Measurements from ENCODE around the gene CARD6.
"Not testable (repeated sequence)": the region's sequence is repeated elsewhere in the genome, so short reads cannot be mapped to it uniquely, and the experiment has no call there.

The CARD6 gene

DNA sequence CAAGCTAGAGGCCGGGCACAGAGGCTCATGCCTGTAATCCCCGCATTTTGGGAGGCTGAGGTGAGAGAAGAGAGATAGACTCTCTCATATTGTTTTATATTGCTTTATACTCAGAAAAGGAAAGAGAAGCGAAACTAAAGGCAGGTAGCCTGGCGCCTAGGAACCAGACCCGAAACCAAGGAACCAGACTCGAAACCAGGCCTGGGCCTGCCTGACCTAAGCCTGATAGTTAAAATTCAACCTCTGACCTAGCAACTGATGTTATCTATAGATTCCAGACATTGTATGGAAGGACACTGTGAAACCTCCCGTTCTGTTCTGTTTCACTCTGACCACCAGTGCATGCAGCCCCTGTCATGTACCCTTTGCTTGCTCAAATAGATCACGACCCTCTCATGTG lies 31.1 kb downstream of the CARD6 start:
- 91 to 95% methylated on average over 7 to 8 of the region's 8 CpGs for WGBS, 2 experiments
- not testable (repeated sequence) for H3K9me3 ChIP-seq (ENCODE audit: control insufficient read depth, low read length); H3K27ac ChIP-seq (ENCODE audit: insufficient read depth, low read depth, low read length, poor library complexity, severe bottlenecking); H3K4me3 ChIP-seq (ENCODE audit: insufficient read depth, low read depth, low read length); H3K4me1 ChIP-seq (ENCODE audit: control insufficient read depth, insufficient read depth, low read length); H3K27me3 ChIP-seq (ENCODE audit: control insufficient read depth, insufficient read depth, low read length, poor library complexity, severe bottlenecking); H3K36me3 ChIP-seq (ENCODE audit: control insufficient read depth, insufficient read depth, low read length)

DNA sequence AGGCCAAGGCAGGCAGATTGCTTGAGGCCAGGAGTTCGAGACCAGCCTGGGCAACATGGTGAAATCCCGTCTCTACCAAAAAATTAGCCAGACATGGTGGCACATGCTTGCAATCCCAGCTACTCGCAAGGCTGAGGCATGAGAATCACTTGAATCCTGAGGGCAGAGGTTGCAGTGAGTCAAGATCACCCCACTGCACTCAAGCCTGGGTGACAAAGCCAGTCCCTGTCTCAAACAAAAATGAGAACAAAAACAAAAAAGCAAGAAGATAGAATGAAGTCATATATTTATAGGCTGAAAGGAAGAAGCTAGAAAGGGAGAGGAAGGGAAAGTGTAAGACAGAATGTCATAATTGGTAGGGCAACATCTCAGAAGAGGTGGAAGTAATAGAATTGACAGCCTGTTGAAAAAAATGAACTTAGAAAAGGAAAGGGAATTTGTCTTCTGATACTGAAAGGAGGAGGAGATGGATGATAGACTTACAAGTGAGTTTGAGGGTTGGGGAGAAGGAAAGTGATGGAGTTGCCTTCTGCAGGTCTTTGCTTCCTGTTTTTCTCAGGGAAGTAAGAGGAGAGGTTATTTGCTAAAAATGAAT lies 32.2 kb downstream of the CARD6 start:
- Histone ChIP-seq H3K9me3 (ENCODE audit: control insufficient read depth, low read length) (no peaks in the 10 kb centered on the region), H3K4me1 (ENCODE audit: control insufficient read depth, insufficient read depth, low read length) (no peaks in the 10 kb centered on the region), H3K36me3 (ENCODE audit: control insufficient read depth, insufficient read depth, low read length) (no peaks in the 10 kb centered on the region), H3K4me3 (ENCODE audit: insufficient read depth, low read depth, low read length) (no peak overlapping the region), H3K27ac (ENCODE audit: insufficient read depth, low read depth, low read length, poor library complexity, severe bottlenecking) (no peak overlapping the region), H3K27me3 (ENCODE audit: control insufficient read depth, insufficient read depth, low read length, poor library complexity, severe bottlenecking) (no peaks in the 10 kb centered on the region)
- WGBS, 2 experiments, result 91 to 92% methylated on average over 3 of the region's 3 CpGs

DNA sequence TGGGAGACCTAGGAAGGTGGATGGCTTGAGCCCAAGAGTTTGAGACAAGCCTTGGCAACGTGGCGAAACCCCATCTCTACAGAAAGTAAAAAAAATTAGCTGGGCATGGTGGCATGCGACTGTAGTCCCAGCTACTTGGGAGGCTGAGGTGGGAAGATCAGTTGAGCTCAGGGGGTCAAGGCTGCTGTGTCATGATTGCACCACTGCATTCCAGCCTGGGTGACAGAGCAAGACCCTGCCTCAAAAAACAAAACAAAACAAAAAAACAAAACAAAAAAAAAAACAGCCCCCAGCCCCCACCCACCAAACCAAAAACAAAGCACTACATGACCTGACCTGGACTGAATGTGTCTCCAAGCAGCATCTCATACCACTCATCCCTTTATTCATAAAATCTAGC lies 34.8 kb downstream of the CARD6 start:
- H3K4me3 ChIP-seq (ENCODE audit: insufficient read depth, low read depth, low read length), result no peak overlapping the region
- no peaks in the 10 kb centered on the region for H3K9me3 ChIP-seq (ENCODE audit: control insufficient read depth, low read length)
- no peaks in the 10 kb centered on the region for H3K4me1 ChIP-seq (ENCODE audit: control insufficient read depth, insufficient read depth, low read length)
- H3K27me3 ChIP-seq (ENCODE audit: control insufficient read depth, insufficient read depth, low read length, poor library complexity, severe bottlenecking), result no peaks in the 10 kb centered on the region
- H3K36me3 ChIP-seq (ENCODE audit: control insufficient read depth, insufficient read depth, low read length), result no peaks in the 10 kb centered on the region
- 87 to 94% methylated on average over 3 of the region's 3 CpGs for WGBS, 2 experiments
- H3K27ac ChIP-seq (ENCODE audit: insufficient read depth, low read depth, low read length, poor library complexity, severe bottlenecking), result no peak overlapping the region

GRCh38 chr5:40877371-40877988 lies 36.3 kb downstream of the CARD6 start:
- Histone ChIP-seq H3K4me3 (ENCODE audit: insufficient read depth, low read depth, low read length) (no peak overlapping the region), H3K9me3 (ENCODE audit: control insufficient read depth, low read length) (no peaks in the 10 kb centered on the region), H3K27me3 (ENCODE audit: control insufficient read depth, insufficient read depth, low read length, poor library complexity, severe bottlenecking) (no peaks in the 10 kb centered on the region), H3K27ac (ENCODE audit: insufficient read depth, low read depth, low read length, poor library complexity, severe bottlenecking) (no peak overlapping the region), H3K36me3 (ENCODE audit: control insufficient read depth, insufficient read depth, low read length) (no peaks in the 10 kb centered on the region), H3K4me1 (ENCODE audit: control insufficient read depth, insufficient read depth, low read length) (no peaks in the 10 kb centered on the region)
- WGBS, 2 experiments, result 92 to 94% methylated on average over 6 of the region's 6 CpGs

- H3K27ac ChIP-seq (ENCODE audit: insufficient read depth, low read depth, low read length, poor library complexity, severe bottlenecking), result no peak overlapping the region
- WGBS, 2 experiments, result 62 to 77% methylated on average over 4 to 8 of the region's 10 CpGs
- H3K36me3 ChIP-seq (ENCODE audit: control insufficient read depth, insufficient read depth, low read length), result no peaks in the 10 kb centered on the region
- H3K4me3 ChIP-seq (ENCODE audit: insufficient read depth, low read depth, low read length), result no peak overlapping the region
- no peaks in the 10 kb centered on the region for H3K9me3 ChIP-seq (ENCODE audit: control insufficient read depth, low read length)
- H3K4me1 ChIP-seq (ENCODE audit: control insufficient read depth, insufficient read depth, low read length), result no peaks in the 10 kb centered on the region
- H3K27me3 ChIP-seq (ENCODE audit: control insufficient read depth, insufficient read depth, low read length, poor library complexity, severe bottlenecking), result no peaks in the 10 kb centered on the region
Measured at GRCh38 chr5:40879163-40879942, 38.2 kb downstream of the CARD6 start.

DNA sequence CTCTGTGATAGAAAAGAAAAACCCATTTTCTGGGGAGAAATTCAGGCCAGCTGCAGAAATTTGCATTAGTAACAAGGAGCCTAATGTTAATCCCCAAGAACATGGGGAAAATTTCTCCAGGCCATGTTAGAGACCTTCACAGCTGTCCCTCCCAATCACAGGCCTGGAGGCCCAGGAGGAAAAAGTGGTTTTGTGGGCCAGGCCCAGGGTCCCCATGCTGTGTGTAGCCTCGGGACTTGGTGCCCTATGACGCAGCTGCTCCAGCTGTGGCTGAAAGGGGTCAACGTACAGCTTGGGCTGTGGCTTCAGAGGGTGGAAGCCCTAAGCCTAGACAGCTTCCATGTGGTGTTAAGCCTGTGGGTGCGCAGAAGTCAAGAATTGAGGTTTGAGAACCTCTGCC lies 41.1 kb downstream of the CARD6 start:
- Histone ChIP-seq H3K27me3 (ENCODE audit: control insufficient read depth, insufficient read depth, low read length, poor library complexity, severe bottlenecking) (no peaks in the 10 kb centered on the region), H3K4me1 (ENCODE audit: control insufficient read depth, insufficient read depth, low read length) (no peaks in the 10 kb centered on the region), H3K4me3 (ENCODE audit: insufficient read depth, low read depth, low read length) (no peak overlapping the region), H3K9me3 (ENCODE audit: control insufficient read depth, low read length) (no peaks in the 10 kb centered on the region), H3K27ac (ENCODE audit: insufficient read depth, low read depth, low read length, poor library complexity, severe bottlenecking) (no peak overlapping the region), H3K36me3 (ENCODE audit: control insufficient read depth, insufficient read depth, low read length) (no peaks in the 10 kb centered on the region)
- WGBS, 2 experiments, result 91 to 95% methylated on average over 4 of the region's 4 CpGs

GRCh38 chr5:40883051-40883450 lies 41.9 kb downstream of the CARD6 start:
- H3K4me1 ChIP-seq (ENCODE audit: control insufficient read depth, insufficient read depth, low read length); H3K27me3 ChIP-seq (ENCODE audit: control insufficient read depth, insufficient read depth, low read length, poor library complexity, severe bottlenecking); H3K9me3 ChIP-seq (ENCODE audit: control insufficient read depth, low read length); H3K36me3 ChIP-seq (ENCODE audit: control insufficient read depth, insufficient read depth, low read length); H3K27ac ChIP-seq (ENCODE audit: insufficient read depth, low read depth, low read length, poor library complexity, severe bottlenecking); H3K4me3 ChIP-seq (ENCODE audit: insufficient read depth, low read depth, low read length): not testable (repeated sequence)
- WGBS, 2 experiments, result 70 to 81% methylated on average over 1 of the region's 1 CpG

DNA sequence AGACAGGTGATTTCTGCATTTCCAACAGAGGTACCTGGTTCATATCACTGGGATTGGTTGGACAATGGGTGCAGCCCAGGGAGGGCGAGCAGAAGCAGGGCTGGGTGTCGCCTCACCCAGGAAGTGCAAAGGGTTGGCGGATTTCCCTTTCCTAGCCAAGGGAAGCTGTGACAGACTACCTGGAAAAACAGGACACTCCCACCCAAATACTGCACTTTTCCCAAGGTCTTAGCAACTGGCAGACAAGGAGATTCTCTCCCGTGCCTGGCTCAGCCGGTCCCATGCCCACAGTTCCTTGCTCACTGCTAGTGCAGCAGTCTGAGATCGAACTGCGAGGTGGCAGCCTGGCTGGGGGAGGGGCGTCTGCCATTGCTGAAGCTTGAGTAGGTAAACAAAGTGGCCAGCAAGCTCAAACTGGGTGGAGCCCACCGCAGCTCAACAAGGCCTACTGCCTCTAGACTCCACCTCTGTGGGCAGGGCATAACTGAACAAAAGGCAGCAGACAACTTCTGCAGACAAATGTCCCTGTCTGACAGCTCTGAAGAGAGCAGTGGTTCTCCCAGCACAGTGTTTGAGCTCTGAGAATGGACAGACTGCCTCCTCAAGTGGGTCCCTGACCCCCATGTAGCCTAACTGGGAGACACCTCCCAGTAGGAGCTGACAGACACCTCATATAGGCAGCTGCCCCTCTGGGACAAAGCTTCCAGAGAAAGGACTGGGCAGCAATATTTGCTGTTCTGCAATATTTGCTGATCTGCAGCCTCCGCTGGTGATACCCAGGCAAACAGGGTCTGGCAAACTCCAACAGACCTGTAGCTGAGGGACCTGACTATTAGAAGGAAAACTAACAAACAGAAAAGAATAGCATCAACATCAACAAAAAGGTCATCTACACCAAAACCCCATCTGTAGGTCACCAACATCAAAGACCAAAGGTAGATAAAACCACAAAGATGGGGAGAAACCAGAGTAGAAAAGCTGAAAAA lies 54.6 kb downstream of the CARD6 start:
- not testable (repeated sequence) for H3K27ac ChIP-seq (ENCODE audit: insufficient read depth, low read depth, low read length, poor library complexity, severe bottlenecking); H3K9me3 ChIP-seq (ENCODE audit: control insufficient read depth, low read length); H3K4me1 ChIP-seq (ENCODE audit: control insufficient read depth, insufficient read depth, low read length); H3K4me3 ChIP-seq (ENCODE audit: insufficient read depth, low read depth, low read length); H3K36me3 ChIP-seq (ENCODE audit: control insufficient read depth, insufficient read depth, low read length); H3K27me3 ChIP-seq (ENCODE audit: control insufficient read depth, insufficient read depth, low read length, poor library complexity, severe bottlenecking)
- 53 to 54% methylated on average over 10 of the region's 10 CpGs for WGBS, 2 experiments

- no peaks in the 10 kb centered on the region for H3K4me1 ChIP-seq (ENCODE audit: control insufficient read depth, insufficient read depth, low read length)
- no peak overlapping the region for H3K4me3 ChIP-seq (ENCODE audit: insufficient read depth, low read depth, low read length)
- 78 to 86% methylated on average over 6 to 7 of the region's 7 CpGs for WGBS, 2 experiments
- H3K27ac ChIP-seq (ENCODE audit: insufficient read depth, low read depth, low read length, poor library complexity, severe bottlenecking), result no peak overlapping the region
- H3K9me3 ChIP-seq (ENCODE audit: control insufficient read depth, low read length), result no peaks in the 10 kb centered on the region
- no peaks in the 10 kb centered on the region for H3K36me3 ChIP-seq (ENCODE audit: control insufficient read depth, insufficient read depth, low read length)
- no peaks in the 10 kb centered on the region for H3K27me3 ChIP-seq (ENCODE audit: control insufficient read depth, insufficient read depth, low read length, poor library complexity, severe bottlenecking)
Measured at GRCh38 chr5:40904205-40904993, 63.2 kb downstream of the CARD6 start.

Measured in ectodermal cell (in vitro differentiated cells).